CD4-positive, alpha-beta T cell treated with Interferon alpha-2 for 1 hour (primary cell): ENCODE measurements around the gene SV2C.
"Not testable (repeated sequence)": the region's sequence is repeated elsewhere in the genome, so short reads cannot be mapped to it uniquely, and the experiment has no call there.

ENCODE experiments used
- DNase-seq, 2 donors: peaks; one replicate each; pipeline ENCODE4 v3.0.0-alpha.2; 2020 to 2022

SV2C gene, protein sequence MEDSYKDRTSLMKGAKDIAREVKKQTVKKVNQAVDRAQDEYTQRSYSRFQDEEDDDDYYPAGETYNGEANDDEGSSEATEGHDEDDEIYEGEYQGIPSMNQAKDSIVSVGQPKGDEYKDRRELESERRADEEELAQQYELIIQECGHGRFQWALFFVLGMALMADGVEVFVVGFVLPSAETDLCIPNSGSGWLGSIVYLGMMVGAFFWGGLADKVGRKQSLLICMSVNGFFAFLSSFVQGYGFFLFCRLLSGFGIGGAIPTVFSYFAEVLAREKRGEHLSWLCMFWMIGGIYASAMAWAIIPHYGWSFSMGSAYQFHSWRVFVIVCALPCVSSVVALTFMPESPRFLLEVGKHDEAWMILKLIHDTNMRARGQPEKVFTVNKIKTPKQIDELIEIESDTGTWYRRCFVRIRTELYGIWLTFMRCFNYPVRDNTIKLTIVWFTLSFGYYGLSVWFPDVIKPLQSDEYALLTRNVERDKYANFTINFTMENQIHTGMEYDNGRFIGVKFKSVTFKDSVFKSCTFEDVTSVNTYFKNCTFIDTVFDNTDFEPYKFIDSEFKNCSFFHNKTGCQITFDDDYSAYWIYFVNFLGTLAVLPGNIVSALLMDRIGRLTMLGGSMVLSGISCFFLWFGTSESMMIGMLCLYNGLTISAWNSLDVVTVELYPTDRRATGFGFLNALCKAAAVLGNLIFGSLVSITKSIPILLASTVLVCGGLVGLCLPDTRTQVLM

DNA sequence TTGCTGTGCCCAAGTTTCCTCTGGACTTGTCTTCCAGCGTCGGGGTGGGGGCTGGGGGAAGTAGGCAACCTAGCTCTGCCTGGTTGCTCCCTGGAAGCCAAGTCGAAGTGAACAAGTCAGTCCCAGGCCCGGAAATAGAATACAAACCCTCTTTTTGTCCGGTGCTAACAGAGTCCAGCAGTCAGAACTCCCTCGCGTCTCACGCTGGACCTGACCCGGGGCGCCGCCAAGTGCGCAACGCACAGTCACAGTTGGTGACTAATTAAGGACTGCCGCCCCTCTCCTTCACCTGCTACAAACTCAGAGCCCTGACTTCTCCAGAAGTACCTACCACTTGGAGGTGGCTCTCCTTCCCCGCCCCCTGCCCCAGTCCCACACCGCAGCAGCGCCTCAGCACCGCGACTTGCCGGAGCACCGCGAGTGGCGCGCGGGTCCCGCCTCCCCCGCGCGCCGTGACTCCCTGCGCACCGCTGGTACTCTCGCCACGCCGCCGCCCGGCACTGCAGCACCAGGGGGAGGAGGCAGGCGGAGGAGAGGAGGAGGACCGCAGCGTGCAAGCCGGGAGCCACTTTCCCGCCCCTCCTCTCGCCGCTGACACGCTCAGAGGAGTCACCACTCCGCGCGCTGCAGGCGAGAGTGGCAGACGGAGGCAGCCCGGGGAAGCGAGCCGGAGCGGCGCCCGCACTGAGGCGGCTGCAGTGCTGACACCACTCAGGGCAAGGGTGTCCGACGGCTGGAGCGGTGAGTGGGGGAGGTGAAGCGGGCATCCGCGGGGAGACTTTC lies at the start of gene SV2C:
TSS of gene SV2C (plus strand) at position 612 of the 783 bp plus-strand sequence. CDS start 48,368 bp downstream, outside the sequence.
- peak in 1 of 2 donors; percentile 7 for DNase-seq

DNA sequence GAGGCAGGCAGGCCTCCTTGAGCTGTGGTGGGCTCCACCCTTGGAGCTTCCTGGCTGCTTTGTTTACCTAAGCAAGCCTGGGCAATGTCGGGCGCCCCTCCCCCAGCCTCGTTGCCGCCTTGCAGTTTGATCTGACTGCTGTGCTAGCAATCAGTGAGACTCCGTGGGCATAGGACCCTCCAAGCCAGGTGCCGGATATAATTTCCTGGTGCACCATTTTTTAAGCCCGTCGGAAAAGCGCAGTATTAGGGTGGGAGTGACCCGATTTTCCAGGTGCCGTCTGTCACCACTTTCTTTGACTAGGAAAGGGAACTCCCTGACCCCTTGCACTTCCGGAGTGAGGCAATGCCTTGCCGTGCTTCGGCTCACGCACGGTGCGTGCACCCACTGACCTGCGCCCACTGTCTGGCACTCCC lies 45.4 kb upstream of the SV2C start:
- DNase-seq: peak in 1 of 2 donors; percentile 16

DNA sequence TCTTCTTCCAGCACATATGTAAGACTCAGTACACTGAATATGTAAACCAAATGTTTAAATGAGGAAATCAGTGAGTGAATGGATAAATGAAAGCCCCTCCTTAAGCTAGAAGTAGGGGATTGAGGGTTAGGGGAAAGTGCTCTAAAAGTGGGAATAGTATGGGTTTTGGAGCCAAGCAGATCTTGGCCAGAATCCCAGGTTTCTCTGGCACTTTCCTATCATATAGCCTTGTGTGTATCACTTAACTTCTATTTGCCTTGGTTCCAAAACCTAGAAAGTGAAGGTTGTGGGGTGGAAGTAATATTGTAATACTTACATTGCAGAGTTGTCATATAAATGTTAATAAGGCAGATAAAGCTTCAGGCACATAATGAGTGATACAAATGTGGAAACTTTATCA lies 45.0 kb upstream of the SV2C start:
- no peak for DNase-seq

DNA sequence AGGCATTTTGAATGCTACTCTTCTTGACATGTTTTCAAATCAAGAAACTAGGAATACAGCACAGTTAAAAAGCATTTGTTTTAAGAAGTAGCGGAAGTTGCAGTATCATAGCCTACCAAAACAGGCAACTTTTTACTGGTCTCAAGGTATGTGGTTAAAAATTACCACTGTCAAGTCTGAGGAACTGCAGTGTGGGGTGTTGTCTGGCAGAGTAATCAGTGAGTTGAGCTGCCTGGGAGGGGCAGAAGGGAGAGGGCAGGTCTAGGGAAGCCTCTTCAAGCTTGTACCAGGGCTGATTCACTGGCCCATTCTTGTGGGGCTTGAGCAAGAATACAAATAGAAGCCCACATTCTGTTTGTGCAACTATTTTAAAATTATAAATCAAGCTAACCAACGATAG lies 42.4 kb upstream of the SV2C start:
- no peak for DNase-seq

DNA sequence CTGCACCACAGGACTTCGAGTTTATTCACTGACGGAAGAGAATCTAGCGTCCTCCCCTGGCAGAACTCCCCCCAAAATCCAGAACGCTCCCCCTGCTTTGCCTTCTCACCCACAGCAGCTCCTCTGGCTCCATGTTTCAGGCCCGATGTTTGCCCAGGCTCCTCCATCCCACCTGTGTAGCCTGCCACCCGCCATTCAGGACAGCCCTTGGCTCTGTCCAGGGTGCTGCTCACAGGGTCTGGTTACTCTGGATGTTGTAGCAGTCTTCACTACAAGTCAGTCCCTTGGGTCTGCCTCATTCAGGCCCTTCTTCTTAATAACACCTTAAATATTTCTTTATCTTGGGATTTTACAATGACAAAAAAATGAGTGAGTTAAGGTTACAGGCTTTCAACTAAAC lies 41.3 kb upstream of the SV2C start:
- DNase-seq: no peak

DNA sequence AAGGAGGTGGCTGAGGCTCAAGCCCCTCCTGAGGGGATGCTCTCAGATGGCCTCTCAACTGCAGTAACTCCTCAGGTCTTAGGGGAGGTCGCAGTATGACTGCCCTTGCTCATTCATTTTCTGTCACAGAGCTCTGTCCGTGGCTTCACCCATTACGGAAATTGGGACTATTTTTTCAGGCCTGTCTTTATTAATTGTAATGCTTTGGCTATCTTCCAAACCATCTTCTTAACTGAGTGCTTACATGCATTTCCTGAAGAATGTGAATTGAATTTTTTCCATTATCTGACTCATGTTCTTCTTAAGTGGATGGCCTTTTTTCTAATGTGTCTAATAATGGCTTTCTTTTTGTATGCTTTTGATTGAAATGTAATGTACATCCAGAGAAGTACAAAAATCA lies 36.4 kb upstream of the SV2C start:
- no peak for DNase-seq

DNA sequence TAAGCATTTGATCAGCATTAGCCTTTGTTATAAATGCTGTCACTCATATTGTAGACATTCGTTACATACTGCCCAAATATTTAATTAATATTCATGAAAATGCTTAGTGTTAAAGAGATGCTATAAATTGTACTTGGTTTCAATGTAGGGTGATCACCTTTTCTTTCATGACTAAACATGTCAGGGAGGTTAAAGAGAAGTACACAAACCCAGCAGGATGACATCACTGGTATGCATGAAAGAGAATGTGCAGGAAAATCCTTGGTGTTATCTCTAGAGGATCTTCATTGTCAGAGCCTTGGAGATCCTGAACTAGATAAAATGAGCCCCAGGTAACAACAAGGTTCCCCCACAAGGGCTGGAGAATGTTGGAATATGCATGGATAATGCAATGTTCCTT lies 33.0 kb upstream of the SV2C start:
- DNase-seq: no peak

DNA sequence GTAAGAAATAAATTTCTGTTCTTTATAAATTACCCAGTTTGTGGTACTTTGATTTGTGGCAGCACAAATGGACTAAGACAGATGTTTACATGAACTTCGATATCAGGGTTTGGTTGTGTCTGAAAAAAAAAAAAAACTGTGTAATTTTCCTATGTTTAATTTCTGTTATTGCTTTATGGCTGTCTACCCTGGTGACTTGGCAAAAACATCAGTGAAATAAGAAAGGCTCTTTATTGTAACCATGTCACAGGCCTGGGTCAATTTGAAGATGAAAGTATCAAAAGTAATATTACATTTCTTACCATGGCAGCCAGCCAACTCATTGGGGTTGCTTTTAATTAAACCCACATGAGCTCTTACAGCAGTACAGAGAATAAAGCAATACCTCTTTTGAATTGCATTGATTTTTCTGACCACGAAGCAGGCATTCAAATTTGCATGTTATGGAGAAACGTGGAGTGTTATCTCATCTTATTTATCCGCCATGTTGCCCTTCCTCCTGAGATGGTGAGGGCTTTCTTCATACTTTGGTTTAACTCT lies 20.6 kb upstream of the SV2C start:
- DNase-seq: no peak

DNA sequence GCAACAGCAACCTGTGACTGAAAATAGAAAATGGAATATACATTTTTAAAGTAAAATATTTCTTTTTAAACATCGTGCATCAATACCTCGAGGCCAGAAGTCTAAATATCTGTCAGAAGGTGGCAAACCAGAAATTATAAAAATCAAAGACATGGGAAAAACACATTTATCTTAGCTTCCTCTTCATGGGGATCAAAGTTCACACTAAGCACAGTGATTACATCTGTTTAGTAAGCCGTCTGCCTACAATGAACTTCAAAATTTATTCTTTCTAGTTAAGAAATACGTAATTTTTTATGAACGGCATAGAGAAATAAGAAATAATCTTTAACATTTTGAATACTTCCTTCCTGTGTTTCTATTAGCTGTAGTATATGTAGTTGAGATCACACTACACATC lies 17.9 kb upstream of the SV2C start:
- DNase-seq: no peak

DNA sequence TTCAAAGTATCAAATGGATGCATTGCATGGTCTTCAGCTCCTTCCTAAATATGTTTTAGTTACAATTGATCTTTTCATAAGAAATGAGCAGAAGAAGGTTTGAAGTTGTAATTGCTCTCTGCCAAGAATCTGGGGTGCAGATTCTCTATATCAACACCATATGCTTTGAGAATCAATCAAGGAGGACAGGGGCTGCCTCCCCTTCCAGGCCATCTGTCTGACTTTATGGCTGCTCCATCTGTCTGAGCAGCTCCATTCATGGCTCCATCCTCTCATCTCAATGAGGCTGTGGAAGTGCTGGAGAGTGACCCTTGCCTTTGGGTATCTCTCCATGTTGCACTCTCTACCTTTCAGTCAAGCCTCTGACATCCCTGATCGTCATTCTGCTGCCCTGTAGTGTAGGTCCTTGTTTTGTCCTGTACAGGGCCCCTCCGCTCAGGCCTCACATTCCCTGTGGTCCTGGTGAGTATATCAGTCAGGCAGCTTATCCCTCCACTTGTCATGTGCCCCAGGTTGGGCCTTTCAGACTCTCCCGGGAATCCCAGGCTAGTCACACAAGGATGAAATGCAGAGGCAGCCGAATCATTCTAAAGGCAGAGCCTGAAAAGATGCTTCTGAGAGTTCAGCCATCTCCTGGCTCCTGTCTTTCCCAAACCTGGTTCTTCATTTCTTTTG lies 14.0 kb upstream of the SV2C start:
- DNase-seq: no peak

DNA sequence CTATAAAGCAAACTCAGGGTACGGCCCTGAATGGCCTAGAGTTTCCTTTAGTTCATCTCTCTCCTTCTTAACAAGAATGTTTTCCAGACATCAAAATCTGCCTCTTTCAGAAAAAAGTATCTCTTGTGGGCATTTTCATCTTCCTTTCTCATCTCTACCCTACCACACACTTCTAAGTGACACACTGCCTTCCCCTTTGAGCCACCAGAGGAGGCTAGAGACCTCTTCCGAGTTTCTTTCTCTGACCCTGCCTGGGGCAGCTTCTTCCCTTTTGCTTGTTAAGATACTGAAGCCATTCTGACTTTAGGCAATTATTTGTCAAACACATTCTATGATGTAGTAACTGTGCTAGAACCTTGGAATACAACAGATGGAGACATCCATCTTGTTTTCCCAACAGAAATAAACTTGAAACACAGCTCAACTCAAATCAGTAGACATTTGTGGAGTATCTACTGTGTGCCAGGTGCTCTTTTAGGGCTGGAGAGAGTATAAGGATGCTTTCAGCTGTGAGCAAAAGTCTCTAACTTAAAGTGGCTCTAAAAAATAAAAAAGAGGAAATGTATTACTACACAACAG lies 8.6 kb upstream of the SV2C start:
- DNase-seq: peak in 1 of 2 donors; percentile 42

DNA sequence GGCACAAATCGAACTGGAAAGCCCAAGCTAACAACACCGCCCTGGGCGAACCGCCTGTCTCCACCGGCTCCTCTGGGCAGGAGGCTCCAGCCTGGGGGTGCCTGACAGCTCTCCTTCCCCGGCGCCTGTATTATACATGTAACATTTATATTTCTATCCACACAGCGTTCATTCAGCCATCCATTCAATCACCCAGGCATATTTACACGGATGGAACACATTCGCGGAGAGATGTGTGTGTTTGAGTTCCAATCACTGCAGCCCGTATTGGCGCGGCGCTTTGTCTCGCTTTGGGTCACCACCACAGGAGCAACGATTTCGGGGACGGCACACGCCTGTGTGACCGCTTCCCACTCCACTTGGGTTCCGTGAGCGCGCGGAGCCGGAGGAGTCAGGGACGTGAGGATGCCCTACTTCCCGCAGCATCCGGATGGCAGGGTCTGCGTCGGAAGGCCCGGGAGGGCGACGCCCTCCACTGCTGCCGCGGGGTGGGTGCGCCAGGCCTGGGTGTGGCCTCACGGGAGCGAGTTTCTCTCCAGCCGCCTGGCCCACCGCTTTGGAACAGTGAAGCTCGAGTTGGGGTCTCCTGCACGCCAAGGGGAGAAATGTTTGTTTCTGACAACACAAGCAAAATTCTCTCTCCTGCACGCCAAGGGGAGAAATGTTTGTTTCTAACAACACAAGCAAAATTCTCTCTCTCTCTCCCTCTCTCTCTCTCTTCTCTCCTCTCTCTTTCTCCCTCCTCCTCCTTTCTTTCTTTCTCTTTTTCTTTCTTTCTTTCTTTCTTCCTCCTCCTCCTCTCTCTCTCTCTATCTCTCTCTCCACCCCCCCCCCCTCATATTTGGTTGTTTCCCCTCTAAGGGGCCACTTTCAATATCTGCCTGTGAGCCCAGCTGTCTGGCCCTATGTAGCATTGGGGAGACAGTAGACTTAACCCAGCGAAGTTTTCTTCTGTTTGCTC lies 1.1 kb upstream of the SV2C start:
- DNase-seq: no peak

DNA sequence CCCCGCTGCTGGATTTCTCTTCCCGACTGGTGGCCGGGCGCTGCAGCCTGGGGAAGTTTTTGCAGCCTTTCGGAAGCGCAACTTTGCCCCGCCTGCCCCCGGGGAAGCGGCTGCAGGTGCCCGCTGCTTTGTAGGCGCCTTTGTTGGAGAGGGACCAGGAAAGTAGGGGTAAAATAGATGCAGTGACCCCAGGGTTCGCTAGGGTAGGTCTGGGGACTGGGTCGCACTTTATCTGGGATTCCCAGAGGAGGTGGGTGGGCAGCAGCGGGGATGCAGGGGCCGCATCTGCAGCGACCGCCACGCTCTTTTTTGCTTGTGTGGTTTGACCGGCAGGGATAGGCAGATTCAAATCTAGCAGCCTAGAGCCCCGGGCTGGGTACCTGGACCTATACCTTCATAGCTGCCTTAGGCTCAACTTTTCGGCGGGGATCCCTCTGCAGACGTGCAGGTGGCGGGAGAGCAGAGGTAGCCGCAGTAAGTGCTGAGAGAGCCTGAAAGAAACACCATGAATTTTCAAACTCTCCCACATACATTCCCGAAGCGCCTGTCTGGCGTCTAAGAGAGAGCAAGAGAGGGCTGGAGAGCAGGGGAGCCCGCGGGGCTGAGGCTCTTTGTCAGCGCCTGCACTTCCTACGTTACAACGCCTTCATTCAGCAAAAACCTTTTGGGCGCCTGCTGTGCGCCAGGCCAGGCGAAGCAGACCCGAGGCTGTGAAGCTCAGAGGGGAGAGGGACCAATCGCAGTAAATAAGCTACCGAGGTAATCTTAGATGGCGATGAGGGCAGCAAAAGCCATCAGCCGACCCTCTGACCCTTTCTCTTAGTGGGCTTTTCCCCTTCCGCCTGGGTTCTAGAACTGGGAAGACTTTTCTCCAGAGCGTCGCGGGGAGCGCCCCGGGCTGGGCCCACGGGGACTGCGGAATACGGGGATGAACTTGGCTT lies 642 bp downstream of the SV2C start:
- DNase-seq: no peak

DNA sequence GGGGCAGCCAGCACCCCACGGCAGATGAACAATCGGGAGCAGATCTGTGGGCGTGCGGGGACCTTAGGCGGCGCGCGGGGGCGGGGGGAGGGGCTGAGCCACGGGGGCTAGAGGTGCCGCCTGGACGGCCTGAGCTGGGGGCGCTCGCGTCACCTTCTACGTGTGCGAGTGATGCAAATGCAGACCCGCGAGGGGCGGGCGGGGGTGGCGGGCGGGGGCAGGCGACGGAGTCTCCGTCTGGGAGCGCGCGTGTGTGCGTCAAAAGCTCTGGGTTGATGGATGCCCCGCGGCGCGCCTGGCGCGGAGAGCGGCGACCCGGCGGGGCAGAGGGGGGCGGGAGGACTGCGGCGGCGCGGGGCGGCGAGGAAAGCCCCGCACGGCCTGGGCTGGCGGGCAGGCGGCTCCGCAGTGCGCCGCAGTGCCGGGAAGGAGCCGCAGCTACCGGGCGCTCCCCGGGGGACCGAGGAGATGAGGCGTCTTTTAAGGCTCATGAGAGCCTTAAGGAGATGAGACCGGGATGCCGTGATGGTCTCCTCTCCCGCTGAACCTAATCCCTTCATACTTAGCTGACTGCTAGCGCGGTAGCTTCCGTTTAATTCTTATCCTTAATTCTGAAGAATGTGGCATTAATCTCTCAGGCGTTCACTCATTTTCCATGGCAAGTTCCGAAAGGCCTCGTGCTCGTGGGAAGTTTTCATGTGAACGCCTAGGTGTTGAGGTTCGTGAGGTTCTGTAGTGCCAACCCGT lies 1.5 kb downstream of the SV2C start:
- DNase-seq: no peak

DNA sequence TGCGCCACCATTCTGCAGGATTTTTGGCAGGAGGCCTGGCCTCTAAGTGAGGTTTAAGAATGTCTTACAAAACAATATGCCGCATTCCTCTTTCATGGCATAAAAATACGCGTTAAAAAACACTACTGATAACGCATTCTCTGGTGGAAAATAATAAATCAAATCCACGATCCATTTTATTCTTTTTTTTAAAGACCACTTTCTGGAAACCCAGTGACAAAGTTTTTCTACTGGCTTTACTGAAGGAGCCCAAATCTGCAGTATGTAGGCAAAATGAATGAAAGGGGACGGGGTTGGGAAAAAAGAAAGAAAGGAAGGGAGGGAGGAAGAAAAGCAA lies 2.0 kb downstream of the SV2C start:
- DNase-seq: no peak

DNA sequence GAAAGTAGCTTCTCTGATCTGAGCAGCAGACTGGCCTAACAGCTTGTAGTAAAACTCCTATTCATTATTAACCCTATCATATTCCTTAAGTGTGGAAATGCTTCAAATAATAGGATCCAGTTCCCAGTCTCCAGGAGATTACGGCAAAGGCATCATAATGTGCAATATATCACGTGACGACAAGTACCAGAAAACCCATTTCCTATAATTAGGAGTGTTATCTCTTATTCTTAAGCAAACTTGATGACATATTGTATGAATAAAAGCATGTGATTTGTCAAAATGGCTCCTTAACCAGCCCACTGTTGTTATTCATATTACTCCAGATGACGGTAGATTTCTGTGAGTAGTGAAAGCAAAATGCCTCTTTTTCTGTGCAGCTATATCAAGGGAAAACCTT lies 2.9 kb downstream of the SV2C start:
- no peak for DNase-seq

DNA sequence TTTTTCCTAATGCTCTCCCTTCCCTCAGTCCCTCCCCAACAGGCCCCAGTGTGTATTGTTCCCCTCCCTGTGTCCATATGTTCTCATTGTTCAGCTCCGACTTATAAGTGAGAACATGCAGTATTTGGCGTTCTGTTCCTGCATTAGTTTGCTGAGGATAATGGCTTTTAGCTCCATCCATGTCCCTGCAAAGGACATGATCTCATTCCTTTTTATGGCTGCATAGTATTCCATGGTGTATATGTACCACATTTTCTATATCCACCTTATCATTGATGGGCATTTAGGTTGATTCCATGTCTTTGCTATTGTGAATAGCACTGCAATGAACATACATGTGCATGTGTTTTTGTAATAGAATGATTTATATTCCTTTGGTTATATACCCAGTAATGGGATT lies 6.0 kb downstream of the SV2C start:
- not testable (repeated sequence) for DNase-seq

DNA sequence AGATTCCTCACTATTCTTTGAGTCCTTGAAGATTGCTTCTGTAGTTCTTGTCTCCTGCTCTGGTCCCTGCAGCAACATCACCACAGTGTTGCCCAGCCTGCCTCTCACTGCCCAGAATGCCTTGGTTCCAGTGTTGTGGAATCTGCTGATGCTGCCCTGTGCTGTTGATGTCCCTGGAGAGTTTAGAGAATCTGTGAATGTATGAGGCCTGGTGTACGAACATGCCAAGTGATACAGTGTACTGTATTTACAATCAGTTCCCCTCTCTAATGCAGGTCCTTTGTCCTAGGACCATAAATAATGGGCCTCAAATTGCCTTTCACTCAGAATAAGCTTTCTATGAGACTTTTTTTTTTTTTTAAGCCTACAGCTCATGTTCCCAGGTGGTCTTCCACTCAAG lies 8.2 kb downstream of the SV2C start:
- DNase-seq: no peak

DNA sequence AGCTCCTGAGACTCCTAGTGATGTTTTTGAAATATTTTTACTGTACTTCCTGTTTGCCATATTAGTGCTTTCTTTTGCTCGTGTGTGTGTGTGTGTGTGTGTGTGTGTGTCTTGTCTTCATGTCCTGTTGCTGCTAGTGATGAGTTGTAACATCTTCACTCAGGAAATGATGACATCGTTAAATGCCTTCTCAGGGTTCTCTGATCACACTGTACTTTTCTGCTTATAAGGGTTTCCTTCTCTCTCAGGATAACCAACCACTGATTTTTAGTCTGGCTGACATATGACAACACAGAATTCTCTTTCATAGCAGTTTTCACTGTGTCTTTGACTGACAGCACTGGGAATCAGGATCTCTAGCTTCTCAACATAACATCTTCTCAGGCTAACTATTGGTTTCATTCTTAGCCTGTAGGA lies 16.1 kb downstream of the SV2C start:
- peak in 1 of 2 donors; percentile 63 for DNase-seq
